ENCODE results near the gene SAE1. TPM values are rescaled to one million over a fixed set of nuclear protein-coding genes. Genes with fewer than 3 reads are reported as not detected.

Gene SAE1
- total RNA-seq, 2 donors from 2014 or later = 43.7 to 48.7 TPM

GRCh38 chr19:47120470-47121067, 10.1 kb upstream of the SAE1 start:
- TF ChIP-seq CTCF (IDR thresholded peaks at IDR 0.05) = no peak
- Histone ChIP-seq H3K36me3 (no peaks in the 10 kb centered on the region), H3K9me3 (no peaks in the 10 kb centered on the region), H3K27me3 (no peaks in the 10 kb centered on the region), H3K27ac (no peak overlapping the region), H3K4me1 (no peaks in the 10 kb centered on the region), H3K4me3 (no peak overlapping the region)
- no peak for DNase-seq (ENCODE audit: low spot score)

- H3K27ac ChIP-seq = peak overlapping the region in 1 of 2 donors; percentile 19
- no peaks in the 10 kb centered on the region for H3K36me3 ChIP-seq
- no peaks in the 10 kb centered on the region for H3K27me3 ChIP-seq
- no peak for TF ChIP-seq CTCF (IDR thresholded peaks at IDR 0.05)
- H3K9me3 ChIP-seq = no peaks in the 10 kb centered on the region
- no peak overlapping the region for H3K4me3 ChIP-seq
- H3K4me1 ChIP-seq = no peaks in the 10 kb centered on the region
- DNase-seq (ENCODE audit: low spot score) = no peak
These were observed 8.0 kb upstream of the SAE1 start for GRCh38 chr19:47122359-47123335.

DNA sequence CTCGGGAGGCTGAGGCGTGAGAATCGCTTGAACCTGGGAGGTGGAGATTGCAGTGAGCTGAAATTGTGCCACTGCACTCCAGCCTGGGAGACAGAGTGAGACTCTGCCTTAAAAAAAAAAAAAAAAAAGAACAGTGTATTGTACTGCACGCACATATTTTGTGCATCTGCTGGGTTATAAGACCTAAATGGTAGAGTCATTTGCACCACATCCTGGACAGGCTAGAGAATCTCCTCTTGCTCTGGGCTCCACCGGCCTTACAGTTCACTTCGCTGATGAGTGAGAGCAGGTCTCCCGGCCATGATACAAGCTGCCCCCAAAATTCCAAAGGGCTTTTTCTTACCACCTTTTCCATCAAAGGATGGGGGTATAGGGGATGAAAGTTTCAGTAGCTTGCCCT, 7.2 kb upstream of the SAE1 start:
- TF ChIP-seq CTCF (IDR thresholded peaks at IDR 0.05) = no peak

DNA sequence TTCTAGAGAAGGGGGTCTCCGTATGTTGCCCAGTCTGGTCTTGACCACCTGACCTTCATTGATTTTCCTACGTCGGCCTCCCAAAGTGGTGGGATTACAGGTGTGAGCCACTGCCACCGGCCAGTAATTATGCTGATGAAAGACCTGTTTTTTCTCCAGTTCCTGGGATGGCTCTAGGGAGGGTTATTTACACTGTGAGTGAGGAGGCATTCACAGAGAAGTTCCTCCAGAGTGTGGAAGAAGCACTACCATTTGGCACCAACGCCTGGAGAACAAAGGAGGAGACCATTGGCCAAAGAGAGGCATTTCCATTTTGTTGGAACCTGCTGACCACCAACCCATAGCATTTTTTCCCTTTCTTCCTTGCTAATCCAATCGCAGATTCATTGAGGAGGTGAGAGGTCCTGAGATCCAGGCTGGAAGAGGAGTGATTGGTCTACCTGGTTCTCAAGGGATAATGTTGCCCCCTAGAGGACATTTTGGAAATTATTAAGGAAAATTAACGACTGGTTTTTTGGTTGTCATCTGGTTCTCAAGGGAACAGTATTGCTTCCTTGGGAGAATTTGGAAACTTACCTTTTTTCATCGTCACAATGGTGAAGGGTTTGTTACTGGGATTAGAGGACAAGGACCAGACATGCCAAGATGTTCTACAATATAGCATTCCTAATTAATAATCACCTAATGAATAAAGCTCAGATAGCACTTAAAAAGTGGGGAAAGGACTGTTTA, 5.5 kb upstream of the SAE1 start:
- Histone ChIP-seq H3K27ac (no peak overlapping the region), H3K4me3 (no peak overlapping the region), H3K36me3 (no peaks in the 10 kb centered on the region), H3K9me3 (no peaks in the 10 kb centered on the region), H3K27me3 (no peaks in the 10 kb centered on the region), H3K4me1 (no peaks in the 10 kb centered on the region)
- peak; percentile 47 to 84 for TF ChIP-seq CTCF (IDR thresholded peaks at IDR 0.05)
- DNase-seq (ENCODE audit: low spot score) = no peak

More for the DNA sequence above, 7.2 kb upstream of the SAE1 start:
- Histone ChIP-seq H3K4me1 (no peaks in the 10 kb centered on the region), H3K9me3 (no peaks in the 10 kb centered on the region), H3K36me3 (no peaks in the 10 kb centered on the region), H3K4me3 (no peak overlapping the region), H3K27me3 (no peaks in the 10 kb centered on the region), H3K27ac (no peak overlapping the region)
- no peak for DNase-seq (ENCODE audit: low spot score)

- no peak overlapping the region for H3K4me3 ChIP-seq
- H3K27ac ChIP-seq = no peak overlapping the region
- no peak for TF ChIP-seq CTCF (IDR thresholded peaks at IDR 0.05)
- no peaks in the 10 kb centered on the region for H3K36me3 ChIP-seq
- no peaks in the 10 kb centered on the region for H3K27me3 ChIP-seq
- H3K4me1 ChIP-seq = no peaks in the 10 kb centered on the region
- DNase-seq (ENCODE audit: low spot score) = no peak
- H3K9me3 ChIP-seq = no peaks in the 10 kb centered on the region
These were observed 5.0 kb upstream of the SAE1 start for GRCh38 chr19:47125669-47125938.

Measured in right atrium auricular region (tissue), 2 donors.